H54 (cell line): ENCODE results near the gene LRRTM1.

Experiments
- DNase-seq: peaks from one replicate; pipeline ENCODE4 v3.0.0; 2011; ENCODE audit warnings: low spot score, mixed read lengths; ENCODE audit not compliant: insufficient read length
- FAIRE-seq: peaks from 3 replicates; lab custom pipeline; 2011; peaks lifted over from hg19 to GRCh38; lab: Jason Lieb, UNC
- POLR2A ChIP-seq: IDR thresholded peaks from 2 replicates; pipeline ENCODE4 v1.6.1; 2011; ENCODE audit warnings: low read depth, mild to moderate bottlenecking, low read length

The LRRTM1 gene, protein sequence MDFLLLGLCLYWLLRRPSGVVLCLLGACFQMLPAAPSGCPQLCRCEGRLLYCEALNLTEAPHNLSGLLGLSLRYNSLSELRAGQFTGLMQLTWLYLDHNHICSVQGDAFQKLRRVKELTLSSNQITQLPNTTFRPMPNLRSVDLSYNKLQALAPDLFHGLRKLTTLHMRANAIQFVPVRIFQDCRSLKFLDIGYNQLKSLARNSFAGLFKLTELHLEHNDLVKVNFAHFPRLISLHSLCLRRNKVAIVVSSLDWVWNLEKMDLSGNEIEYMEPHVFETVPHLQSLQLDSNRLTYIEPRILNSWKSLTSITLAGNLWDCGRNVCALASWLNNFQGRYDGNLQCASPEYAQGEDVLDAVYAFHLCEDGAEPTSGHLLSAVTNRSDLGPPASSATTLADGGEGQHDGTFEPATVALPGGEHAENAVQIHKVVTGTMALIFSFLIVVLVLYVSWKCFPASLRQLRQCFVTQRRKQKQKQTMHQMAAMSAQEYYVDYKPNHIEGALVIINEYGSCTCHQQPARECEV

DNA sequence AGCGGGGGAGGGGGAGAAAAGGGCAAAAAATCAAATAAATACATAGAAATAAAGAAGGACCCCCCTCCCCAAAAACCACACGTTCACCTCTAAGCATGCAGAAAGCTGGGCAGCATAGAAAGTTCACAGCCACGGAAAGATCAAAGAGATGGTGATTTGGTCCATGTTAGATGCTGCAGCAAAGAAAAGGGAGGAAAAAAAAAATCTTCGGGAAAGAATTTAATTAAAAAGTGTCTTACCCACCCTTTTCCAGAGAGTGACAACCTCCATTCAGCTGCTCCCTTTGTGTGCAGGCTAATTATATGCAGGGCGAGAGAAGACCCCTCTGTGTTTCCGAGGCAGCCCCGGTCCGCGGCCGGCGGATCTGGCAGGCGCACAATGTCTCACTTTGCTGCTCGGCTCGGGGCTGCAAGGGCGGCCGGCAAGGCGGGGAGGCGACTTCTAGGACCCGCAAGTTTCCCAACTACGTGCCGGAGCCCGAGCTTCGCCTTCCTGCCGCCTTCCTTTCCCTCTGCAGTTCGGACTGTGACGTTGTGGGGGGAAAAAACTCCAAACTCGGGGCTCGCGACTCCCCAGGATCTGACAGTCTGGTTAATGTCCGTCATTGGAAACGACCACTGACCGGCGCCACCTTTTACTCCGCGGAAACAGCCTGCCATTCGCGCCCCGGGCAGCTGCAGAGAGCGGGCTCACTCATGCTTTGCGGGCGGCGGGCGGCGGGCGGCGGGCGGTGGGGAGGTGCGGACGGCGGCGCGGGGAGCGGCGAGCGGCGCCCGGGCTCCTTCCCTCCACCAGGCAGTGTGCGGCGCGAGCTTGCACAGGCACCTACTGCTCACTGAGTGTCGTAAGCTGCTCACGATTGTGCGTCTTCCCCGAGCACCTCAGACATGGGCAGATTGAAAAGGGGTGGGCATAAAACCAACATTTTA is at the start of gene LRRTM1:
Gene LRRTM1 (minus strand): TSS at position 844 of the 929 bp plus-strand sequence. CDS start 933 bp downstream, outside the sequence.
- FAIRE-seq (no peak), DNase-seq (no peak)
- TF ChIP-seq POLR2A = no peak

- FAIRE-seq (no peak), DNase-seq (no peak)
- no peak for TF ChIP-seq POLR2A
These were observed 46.7 kb upstream of the LRRTM1 start for GRCh38 chr2:80351231-80351630.

DNA sequence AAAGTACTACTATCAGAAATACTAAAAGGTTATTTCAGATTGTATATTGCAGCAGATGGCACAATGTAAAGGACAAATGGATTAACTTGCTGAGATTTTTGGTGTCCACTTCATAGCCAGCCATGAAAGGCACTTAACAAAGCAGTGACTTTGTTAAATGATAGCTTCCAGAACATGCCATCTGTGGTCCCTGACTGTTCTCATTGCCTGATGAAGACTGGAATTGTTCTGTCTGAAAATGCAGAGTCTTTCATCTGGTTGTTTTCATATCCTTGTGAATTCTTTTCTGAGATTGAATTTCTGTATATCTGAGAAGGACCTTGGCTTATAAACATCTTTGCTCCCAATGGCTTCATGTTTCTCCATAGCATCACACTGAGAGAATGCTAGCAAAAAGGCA is 44.4 kb upstream of the LRRTM1 start:
- DNase-seq (no peak), FAIRE-seq (no peak)
- no peak for TF ChIP-seq POLR2A

GRCh38 chr2:80348078-80348477 is 43.5 kb upstream of the LRRTM1 start:
- no peak for FAIRE-seq
- no peak for TF ChIP-seq POLR2A

DNA sequence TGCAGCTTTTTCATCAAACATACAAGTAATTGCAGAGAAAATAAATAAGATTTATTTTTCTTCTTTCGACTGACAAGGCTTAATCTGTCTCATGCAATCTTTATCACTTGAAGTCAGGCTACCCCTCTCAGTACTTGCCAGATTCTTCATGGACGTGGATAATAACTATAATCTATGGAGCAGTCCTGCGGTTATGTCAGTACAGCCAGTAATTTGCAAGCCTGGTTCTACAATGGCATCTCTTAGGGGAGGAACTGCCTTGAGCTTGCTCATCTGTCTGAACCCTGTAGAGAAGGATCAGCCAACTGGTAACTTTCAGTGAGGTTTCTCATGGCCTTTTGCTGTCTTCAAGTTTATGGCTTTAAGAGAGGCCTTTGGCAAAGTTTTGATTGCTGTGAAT is 35.5 kb upstream of the LRRTM1 start:
- TF ChIP-seq POLR2A = no peak
- DNase-seq (no peak), FAIRE-seq (no peak)

More at GRCh38 chr2:80348078-80348477, 43.5 kb upstream of the LRRTM1 start:
- DNase-seq = no peak

- DNase-seq (no peak), FAIRE-seq (no peak)
- TF ChIP-seq POLR2A = no peak
These were observed 34.2 kb upstream of the LRRTM1 start for GRCh38 chr2:80338794-80339193.

DNA sequence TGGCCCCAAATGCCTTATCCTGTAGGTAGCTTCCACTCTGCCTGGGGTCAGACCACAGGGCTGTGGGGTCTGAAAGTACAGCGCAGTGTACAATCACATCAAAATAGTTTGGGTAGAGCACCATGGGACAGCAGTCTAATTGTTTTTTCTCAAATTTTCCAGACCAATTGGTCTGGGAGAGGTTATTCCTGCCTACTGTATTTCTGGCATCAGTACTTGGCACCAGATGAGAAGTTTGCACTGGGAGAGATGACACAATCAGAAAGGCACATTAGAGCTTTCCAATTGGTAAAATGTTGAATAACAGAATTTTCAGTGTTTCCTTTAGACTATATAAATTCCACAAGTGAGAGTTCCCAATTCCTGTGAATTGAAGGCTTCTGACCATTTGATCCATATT is 30.9 kb upstream of the LRRTM1 start:
- no peak for DNase-seq
- TF ChIP-seq POLR2A = no peak
- FAIRE-seq = no peak

- TF ChIP-seq POLR2A = no peak
- DNase-seq (no peak), FAIRE-seq (no peak)
These were observed 29.3 kb upstream of the LRRTM1 start for GRCh38 chr2:80333886-80334285.

DNA sequence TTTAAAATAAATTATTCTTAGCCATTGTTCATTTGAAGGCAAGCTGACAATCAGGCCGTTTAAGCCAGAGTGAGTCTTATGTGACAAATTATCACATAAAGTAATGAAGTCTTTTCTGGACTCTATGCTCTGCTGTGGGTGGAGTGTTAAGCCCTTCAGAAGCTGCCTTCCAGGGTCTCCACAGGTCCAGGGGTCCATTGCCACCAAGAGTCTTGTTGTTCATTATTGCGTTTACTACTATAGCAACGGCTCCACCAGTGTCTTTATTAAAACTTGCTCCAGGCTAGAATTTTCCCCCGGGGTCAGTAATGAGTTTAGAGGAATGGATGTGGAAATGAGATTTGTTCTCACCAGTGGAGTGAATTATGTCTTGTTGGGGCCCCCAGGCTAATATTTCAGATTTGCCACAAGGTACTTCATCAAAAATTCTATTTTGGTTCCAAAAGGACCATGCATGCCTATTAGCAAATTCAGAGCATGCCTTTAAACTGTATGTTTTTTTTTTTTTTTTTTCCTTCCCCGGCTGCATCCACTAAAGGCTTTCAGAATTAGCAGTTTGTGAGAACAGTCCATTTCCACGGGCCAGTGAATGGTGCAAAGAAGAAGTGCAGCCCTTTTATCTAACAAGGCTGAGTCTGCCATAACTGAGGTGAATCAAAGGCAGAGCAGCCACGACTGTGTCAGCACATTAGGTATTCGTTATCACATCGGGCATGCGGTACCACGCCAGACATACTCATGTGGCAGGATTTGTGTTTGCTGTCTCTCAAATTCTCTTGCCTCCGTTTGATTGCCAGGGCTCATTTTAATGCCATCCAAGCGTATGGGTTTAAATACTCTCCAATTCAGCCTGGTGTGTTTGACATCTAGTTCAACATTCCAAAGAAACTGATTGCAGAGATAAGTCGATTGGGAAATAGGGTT is 26.2 kb upstream of the LRRTM1 start:
- TF ChIP-seq POLR2A = no peak
- FAIRE-seq = no peak
- no peak for DNase-seq

GRCh38 chr2:80329491-80329890 is 24.9 kb upstream of the LRRTM1 start:
- TF ChIP-seq POLR2A = no peak
- FAIRE-seq (no peak), DNase-seq (no peak)

DNA sequence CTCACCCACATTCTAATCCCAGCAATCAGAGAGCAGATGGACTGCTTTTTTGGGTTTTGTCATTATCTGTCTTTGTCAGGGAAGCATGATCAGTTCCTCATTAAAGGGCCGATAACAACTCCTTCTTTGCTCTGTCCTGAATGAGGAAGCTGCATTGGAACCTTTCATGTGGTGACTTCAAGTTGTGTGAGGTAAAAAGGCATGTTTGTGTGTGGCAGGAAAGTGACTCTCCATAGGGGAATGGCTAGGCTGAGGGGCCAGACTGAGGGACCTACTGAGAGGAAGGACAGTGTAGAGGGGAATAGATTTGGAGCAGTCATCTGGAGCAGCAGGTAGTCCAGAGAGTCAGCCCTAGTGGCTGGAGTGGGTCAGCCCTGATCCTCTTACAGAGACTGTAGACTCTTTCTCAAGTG is 23.6 kb upstream of the LRRTM1 start:
- DNase-seq (no peak), FAIRE-seq (no peak)
- no peak for TF ChIP-seq POLR2A

DNA sequence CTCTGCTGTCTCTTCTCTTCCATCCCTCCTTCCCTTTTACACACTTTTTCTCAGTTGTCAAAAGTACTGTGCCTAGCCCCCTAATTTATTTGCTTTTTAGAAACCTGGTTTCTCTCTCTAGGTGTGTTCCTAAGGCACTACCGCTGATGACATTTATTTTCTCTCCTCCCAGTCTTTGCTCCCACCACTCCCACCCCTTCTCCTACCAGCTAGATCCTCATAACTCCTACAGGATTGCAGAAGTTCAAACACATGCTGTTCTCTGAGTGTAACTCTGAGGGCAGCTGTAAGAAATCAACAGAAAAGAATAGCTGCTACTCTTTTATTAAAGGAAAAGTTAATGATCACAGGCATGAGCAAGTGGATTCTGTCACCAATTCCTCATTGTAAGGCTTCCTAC is 22.3 kb upstream of the LRRTM1 start:
- TF ChIP-seq POLR2A = no peak
- FAIRE-seq = no peak

GRCh38 chr2:80326214-80326613 is 21.7 kb upstream of the LRRTM1 start:
- DNase-seq = no peak
- TF ChIP-seq POLR2A = no peak
- FAIRE-seq = no peak

More for the DNA sequence above, 22.3 kb upstream of the LRRTM1 start:
- DNase-seq = no peak
